Daoy (cell line): ENCODE data around the gene SEPTIN6. TPM values are rescaled to one million over a fixed set of nuclear protein-coding genes. Genes with fewer than 3 reads are reported as not detected.

ENCODE experiments used
- DNase-seq: peaks from one replicate; pipeline ENCODE4 v3.0.0-alpha.2; 2015; ENCODE audit warnings: low read depth
- total RNA-seq: library from RNA; depleted of rRNA; stranded (reverse); fragments of >200 nt; shearing (Covaris generic); gene quantifications from 2 replicates; pipeline ENCODE4 v1.2.3, GENCODE V29; 2014; rRNA removed

SEPTIN6 gene
- total RNA-seq = 10.2 and 11.1 TPM in 2 replicates

GRCh38 chrX:119693040-119693995 lies at the start of gene SEPTIN6:
TSS of gene SEPTIN6 (minus strand) at chrX:119693168. CDS start at chrX:119693105, 63 bp downstream.
- peak; percentile 74 for DNase-seq

- no peak for DNase-seq
Observed at GRCh38 chrX:119738742-119739141, 45.8 kb upstream of the SEPTIN6 start.

GRCh38 chrX:119736206-119736764 lies 43.3 kb upstream of the SEPTIN6 start:
- no peak for DNase-seq

DNA sequence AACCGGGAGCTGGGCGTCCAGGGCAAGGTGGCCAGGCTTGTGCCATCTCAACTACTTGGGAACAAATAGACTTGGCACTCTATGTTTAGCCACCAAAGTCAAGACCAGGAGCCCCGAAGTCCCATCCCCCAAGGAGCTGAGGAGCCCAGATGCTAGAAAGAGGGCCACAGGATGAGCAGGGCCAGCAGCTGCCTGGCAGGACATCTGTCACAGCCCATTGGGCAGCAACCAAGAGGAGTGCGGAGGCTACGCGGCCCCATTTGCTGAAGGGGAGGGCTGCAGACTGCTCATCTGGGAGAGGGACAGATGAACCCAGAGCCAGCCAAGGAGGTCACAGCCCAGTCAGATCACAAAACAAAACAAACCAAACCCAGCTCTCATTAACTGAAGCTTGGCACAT lies 42.5 kb upstream of the SEPTIN6 start:
- DNase-seq = no peak

GRCh38 chrX:119734897-119735339 lies 42.0 kb upstream of the SEPTIN6 start:
- DNase-seq = peak; percentile 14

DNA sequence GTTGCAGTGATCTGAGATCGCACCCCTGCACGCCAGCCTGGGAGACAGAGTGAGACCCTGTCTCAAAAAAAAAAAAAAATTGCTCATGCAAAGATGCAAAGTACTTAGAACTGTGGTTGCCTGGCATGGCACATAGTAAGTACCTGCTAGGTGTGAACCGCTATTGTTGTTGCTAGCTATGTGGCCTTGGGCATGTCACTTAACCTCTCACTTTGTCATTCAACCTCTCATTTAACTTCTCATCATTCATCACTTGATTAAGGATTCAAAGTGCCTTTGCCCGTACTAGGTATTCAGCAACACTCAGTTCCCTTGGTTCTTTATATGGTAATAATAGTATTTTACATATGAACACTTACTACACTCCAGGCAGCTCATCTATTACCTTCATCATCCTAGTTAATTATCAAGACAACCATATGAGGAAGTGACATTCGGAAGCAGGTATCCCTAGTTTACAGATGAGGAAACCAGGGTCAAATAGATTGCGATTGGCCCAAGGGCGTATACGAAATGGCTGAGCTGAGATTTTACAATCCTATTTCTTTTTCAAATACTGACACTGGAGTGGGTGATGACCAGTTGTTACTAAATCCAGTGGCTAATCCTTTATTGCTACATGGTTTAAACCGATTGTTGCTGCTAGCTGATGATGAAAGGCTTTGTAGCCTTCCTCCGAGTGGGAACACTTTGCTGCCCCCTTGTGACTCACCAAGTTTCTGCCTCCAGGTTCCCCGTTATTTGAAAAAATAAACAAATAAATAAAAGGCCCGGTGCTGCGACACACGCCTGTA lies 36.6 kb upstream of the SEPTIN6 start:
- peak; percentile 36 for DNase-seq

- no peak for DNase-seq
Observed at GRCh38 chrX:119728487-119728886, 35.5 kb upstream of the SEPTIN6 start.

GRCh38 chrX:119726900-119727555 lies 34.1 kb upstream of the SEPTIN6 start:
- peak; percentile 21 for DNase-seq

DNA sequence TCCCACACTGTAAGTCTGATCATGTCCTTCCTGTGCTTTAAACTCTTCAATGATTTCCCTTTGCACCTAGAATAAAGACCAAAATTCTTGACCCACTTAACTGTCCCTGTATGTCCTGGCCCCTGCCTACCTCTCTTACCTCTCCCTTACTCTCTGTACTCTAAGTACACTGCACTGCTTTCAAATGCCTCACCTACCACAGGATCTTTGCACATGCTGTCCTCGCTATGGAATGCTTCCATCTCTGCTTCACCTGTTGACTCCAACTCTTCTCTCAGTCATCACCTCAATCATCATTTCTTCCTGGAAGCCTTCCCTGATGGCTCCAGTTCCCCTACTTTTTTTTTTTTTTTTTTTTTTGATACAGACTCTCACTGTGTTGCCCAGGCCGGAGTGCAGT lies 29.0 kb upstream of the SEPTIN6 start:
- DNase-seq = no peak

DNA sequence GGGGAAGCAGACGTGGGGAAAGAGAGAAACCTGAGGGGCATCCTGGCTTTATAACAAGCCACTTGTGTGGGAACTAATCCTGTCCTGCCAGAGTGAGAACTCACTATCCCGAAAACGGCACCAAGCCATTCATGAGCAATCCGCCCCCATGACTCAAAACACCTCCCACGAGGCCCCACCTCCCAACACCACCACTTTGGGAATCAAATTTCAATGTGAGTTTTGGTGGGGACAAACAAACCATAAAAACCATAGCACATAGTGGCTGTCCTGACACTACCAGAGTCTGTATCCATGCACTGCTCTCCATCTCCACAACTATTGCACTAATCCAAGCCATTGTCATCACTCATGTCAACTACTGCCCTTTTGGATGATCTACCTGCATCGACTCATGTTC lies 28.5 kb upstream of the SEPTIN6 start:
- peak; percentile 15 for DNase-seq

DNA sequence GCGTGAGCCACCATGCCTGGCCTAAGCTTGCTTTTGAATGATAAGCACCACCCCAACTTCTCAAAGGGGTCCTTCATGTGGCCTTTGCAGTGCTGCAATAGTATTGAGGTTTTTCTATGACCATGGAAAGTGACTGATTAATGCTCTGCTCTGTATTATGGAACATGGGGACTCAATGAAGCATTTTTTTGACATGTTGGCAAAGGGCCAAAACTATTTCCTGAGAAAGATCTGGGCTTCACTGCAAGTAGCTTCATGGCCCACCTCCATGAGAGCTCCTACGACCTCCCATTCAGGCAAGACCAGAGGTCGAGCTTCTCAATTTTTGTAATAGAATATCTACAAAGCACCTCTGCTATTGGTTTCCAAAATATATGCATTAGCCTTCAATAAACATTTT lies 16.7 kb upstream of the SEPTIN6 start:
- no peak for DNase-seq

- DNase-seq = no peak
Observed at GRCh38 chrX:119708936-119709335, 16.0 kb upstream of the SEPTIN6 start.

DNA sequence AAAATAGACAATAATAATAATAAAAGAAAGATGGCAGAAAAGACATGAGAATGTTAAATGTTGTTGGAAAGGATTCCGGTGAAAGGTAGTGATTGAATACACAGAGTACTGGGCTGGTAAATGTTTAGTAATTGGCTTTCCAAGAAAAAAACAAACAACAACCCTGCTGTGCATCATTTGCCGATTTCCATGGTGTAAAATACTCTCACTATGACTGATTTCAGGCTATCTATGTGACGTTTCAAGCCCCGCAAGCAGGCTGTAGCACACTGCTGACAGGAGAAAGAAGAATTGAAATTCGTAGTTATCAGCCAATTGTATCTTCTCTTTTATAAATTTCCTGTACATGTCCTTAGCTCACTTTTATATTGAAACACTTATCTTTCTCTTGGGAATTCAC lies 13.6 kb upstream of the SEPTIN6 start:
- no peak for DNase-seq

- DNase-seq = peak; percentile 39
Observed at GRCh38 chrX:119698845-119699244, 5.9 kb upstream of the SEPTIN6 start.

- no peak for DNase-seq
Observed at GRCh38 chrX:119696251-119696890, 3.4 kb upstream of the SEPTIN6 start.

DNA sequence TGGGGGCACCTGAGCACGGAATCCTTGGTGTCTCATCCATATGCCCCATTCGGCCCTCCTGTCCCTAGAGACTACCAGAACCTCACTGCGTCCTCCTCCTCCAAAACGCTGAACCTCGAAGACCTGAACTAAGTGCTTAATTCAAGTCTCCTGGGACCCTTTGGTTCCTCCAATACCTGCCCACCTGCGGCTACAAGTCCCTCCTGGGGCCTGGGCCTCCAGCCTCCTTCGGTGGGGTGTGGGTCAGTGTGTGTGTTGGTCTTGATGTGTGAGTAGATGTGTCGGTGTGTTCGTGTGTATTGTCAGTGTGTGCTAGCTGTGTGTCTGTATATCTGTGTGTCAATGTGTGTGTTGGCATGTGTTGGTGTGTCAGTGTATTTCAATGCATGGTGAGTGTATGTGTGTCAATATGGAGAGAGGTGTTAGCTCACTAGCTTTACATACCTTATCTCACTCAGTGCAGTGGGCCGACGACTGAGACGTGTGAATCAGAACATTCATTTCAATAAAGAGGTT lies 2.6 kb upstream of the SEPTIN6 start:
- DNase-seq = no peak

DNA sequence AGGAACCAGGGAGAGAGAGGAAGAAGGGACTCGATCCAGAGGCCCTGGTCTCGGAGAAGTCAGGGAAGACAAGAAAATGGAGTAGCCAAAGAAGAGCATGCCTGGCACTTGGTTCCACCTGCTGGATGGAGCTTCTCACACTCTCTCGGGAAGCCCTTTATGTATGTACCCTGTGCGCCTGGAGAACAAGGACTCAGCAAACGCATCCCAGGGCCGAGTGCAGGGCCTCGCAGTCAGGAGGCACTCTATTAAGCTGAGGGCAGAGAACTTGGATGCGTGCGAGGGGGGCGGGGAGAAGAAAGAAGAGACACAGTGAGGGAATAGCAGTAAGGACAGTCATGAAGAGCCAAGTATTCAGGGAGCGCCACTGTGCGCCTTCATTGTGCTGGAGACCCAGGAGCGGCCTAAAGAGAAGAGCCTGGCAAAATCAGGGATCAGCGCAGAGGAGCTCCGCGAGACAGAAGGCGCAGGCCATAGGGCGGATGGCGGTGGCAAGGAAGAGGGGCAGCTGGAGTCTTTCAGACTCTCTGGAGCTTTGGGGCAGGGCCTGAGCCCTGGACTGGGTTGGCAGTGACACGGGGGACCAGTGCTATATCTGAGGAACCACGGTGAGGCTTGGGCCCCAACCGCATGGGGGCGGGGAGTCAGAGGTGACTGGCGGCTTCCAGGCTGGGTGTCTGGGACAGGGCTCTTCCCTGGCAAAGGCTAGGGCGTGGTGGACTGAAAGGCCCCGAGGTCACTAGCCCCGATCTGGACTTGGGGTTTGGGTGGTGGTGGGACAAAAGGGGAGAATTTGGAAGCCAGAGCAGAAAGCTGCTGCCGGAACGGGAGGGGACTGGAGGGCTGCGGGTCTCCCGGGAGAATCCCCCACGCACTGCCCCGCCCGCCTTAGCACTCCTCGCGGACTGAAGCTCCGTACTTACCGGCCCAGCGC lies 1.9 kb upstream of the SEPTIN6 start:
- DNase-seq = no peak

DNA sequence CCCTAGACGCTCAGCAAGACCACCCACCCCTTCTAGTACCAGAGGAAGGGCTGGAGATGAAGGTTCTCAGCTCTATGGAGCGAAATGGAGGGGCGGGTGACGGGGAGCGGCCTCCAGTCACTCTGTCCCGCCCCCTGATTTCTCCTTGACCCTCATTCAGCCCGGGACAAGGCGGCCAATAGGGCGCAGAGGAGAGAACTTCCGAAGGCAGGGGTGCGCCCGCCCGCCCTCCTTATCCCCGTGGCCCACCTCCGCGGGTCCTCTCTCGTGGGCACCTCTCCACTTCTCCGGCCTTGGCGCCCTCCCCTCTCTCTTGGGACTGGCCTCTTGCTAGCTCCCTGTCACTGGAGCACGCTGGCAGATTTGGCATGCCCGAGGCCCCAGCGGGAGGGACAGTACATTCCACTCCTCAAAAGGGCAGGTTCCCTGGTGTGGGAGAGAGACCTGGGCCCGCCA lies 1.1 kb upstream of the SEPTIN6 start:
- DNase-seq = no peak

- peak; percentile 26 for DNase-seq
Observed at GRCh38 chrX:119692191-119693039, 553 bp downstream of the SEPTIN6 start.
